Measurements from ENCODE around the gene KLHL29. TPM values are rescaled to one million over a fixed set of nuclear protein-coding genes. Genes with fewer than 3 reads are reported as not detected.

The KLHL29 gene
- total RNA-seq, 1 donor from 2014 or later = 36.5 TPM

GRCh38 chr2:23550553-23550952 lies 165.6 kb downstream of the KLHL29 start:
- Mint-ChIP-seq H3K4me3 (ENCODE audit: unreplicated experiment) (no peak overlapping the region), H3K36me3 (ENCODE audit: unreplicated experiment) (no peaks in the 10 kb centered on the region), H3K27ac (ENCODE audit: unreplicated experiment) (no peak overlapping the region), H3K27me3 (ENCODE audit: unreplicated experiment) (peaks cover 11% of the 10 kb centered on the region), H3K9me3 (ENCODE audit: unreplicated experiment) (peaks cover 19% of the 10 kb centered on the region), H3K4me1 (ENCODE audit: low read depth, unreplicated experiment) (peaks cover 62% of the 10 kb centered on the region)
- no peak for DNase-seq
- TF ChIP-seq, protein P1, sequence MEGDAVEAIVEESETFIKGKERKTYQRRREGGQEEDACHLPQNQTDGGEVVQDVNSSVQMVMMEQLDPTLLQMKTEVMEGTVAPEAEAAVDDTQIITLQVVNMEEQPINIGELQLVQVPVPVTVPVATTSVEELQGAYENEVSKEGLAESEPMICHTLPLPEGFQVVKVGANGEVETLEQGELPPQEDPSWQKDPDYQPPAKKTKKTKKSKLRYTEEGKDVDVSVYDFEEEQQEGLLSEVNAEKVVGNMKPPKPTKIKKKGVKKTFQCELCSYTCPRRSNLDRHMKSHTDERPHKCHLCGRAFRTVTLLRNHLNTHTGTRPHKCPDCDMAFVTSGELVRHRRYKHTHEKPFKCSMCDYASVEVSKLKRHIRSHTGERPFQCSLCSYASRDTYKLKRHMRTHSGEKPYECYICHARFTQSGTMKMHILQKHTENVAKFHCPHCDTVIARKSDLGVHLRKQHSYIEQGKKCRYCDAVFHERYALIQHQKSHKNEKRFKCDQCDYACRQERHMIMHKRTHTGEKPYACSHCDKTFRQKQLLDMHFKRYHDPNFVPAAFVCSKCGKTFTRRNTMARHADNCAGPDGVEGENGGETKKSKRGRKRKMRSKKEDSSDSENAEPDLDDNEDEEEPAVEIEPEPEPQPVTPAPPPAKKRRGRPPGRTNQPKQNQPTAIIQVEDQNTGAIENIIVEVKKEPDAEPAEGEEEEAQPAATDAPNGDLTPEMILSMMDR (IDR thresholded peaks at IDR 0.05; ENCODE audit: partially characterized antibody, unreplicated experiment) = no peak

GRCh38 chr2:23551875-23552274 lies 166.9 kb downstream of the KLHL29 start:
- TF ChIP-seq, protein P1 (IDR thresholded peaks at IDR 0.05; ENCODE audit: partially characterized antibody, unreplicated experiment) = no peak
- Mint-ChIP-seq H3K4me3 (ENCODE audit: unreplicated experiment) (no peak overlapping the region), H3K4me1 (ENCODE audit: low read depth, unreplicated experiment) (peaks cover 55% of the 10 kb centered on the region), H3K9me3 (ENCODE audit: unreplicated experiment) (peaks cover 17% of the 10 kb centered on the region), H3K27me3 (ENCODE audit: unreplicated experiment) (peaks cover 9% of the 10 kb centered on the region), H3K27ac (ENCODE audit: unreplicated experiment) (no peak overlapping the region), H3K36me3 (ENCODE audit: unreplicated experiment) (no peaks in the 10 kb centered on the region)
- no peak for DNase-seq

DNA sequence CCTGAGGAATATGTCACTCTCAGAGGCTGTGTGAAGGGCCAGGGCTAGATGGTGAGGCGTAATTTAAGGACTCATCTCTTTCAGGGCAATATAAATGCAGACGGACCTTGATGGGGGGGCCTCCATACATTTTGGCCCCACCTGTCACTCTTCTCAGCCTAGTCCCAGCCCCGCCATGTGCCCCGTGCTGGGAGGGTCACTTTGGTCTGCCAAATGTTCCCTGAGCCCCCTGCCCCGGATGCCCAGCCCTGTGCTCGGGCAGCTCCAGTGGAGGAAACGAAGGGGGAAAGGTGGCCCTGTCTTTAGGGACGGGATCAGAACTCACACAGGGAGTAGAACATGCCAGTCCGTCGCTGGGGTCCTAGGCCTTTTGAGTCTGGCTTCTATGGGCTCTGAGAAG lies 168.6 kb downstream of the KLHL29 start:
- Mint-ChIP-seq H3K27ac (ENCODE audit: unreplicated experiment) (no peak overlapping the region), H3K4me3 (ENCODE audit: unreplicated experiment) (no peak overlapping the region), H3K4me1 (ENCODE audit: low read depth, unreplicated experiment) (peaks cover 43% of the 10 kb centered on the region), H3K9me3 (ENCODE audit: unreplicated experiment) (peaks cover 13% of the 10 kb centered on the region), H3K36me3 (ENCODE audit: unreplicated experiment) (no peaks in the 10 kb centered on the region), H3K27me3 (ENCODE audit: unreplicated experiment) (peaks cover 11% of the 10 kb centered on the region)
- TF ChIP-seq, protein P1 (IDR thresholded peaks at IDR 0.05; ENCODE audit: partially characterized antibody, unreplicated experiment) = no peak
- DNase-seq = no peak

DNA sequence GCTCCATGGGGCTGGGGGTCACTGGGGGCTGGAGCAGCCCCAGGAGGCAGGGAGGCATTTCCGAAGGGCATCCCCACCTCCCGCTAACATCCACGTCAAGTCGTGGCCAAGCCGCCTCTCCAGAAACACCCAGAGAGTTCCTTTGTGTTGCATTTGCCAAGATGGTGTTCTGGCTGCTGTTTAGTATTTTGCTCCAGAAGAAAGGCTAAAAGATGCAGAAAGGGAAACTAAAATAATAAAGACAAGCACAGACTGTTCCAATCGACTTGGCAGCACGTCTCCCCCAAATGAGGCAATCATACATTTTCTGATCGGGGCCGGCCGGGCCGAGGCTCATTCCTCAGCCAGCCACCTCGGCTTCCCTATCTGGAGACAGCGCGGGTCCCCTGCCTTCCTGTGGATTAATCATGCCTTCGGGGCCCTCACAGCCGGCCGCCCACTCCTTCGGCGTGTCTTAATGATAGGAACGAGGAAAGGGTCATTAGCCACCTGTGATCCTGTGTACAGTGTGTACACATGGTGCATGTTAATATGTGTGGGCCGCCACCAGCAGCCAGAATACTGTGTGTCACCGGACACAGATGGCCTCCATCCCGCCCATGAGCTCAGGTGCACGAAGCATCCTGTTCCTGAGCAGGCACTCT lies 169.2 kb downstream of the KLHL29 start:
- Mint-ChIP-seq H3K27ac (ENCODE audit: unreplicated experiment) (peak overlapping the region; percentile 31), H3K27me3 (ENCODE audit: unreplicated experiment) (peaks cover 12% of the 10 kb centered on the region), H3K4me1 (ENCODE audit: low read depth, unreplicated experiment) (peaks cover 39% of the 10 kb centered on the region), H3K4me3 (ENCODE audit: unreplicated experiment) (no peak overlapping the region), H3K36me3 (ENCODE audit: unreplicated experiment) (no peaks in the 10 kb centered on the region), H3K9me3 (ENCODE audit: unreplicated experiment) (peaks cover 13% of the 10 kb centered on the region)
- DNase-seq = peak; percentile 76
- TF ChIP-seq, protein P1 (IDR thresholded peaks at IDR 0.05; ENCODE audit: partially characterized antibody, unreplicated experiment) = no peak

DNA sequence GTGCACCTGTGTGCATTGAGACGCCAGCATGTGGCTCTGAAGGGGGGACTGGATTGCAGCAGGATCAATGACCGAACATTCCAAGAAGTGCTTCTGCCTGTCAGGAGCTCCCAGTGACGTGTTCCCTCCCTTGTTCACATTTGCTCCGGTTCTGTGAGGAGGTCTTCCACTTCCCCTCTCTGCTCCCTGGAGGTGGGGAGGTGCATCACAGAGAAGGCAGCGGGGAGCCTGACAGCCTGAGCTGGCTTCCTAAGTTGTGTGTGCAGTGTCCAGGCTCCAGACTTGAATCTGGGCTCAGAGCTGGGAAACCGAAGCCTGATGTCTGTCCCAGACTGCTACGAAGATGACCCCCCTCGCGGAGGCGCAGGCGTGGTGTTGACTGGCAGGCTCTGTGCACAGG lies 171.0 kb downstream of the KLHL29 start:
- Mint-ChIP-seq H3K27me3 (ENCODE audit: unreplicated experiment) (peaks cover 14% of the 10 kb centered on the region), H3K9me3 (ENCODE audit: unreplicated experiment) (peaks cover 11% of the 10 kb centered on the region), H3K4me3 (ENCODE audit: unreplicated experiment) (no peak overlapping the region), H3K36me3 (ENCODE audit: unreplicated experiment) (no peaks in the 10 kb centered on the region), H3K27ac (ENCODE audit: unreplicated experiment) (no peak overlapping the region), H3K4me1 (ENCODE audit: low read depth, unreplicated experiment) (peaks cover 28% of the 10 kb centered on the region)
- TF ChIP-seq, protein P1 (IDR thresholded peaks at IDR 0.05; ENCODE audit: partially characterized antibody, unreplicated experiment) = no peak
- DNase-seq = no peak
